HepG2 (cell line): Measurements from ENCODE around the gene SREBF1. TPM values are rescaled to one million over a fixed set of nuclear protein-coding genes. Genes with fewer than 3 reads are reported as not detected.

Source experiments
- ARHGAP35 ChIP-seq: sonication (generic); formaldehyde crosslinking; IDR thresholded peaks from 2 replicates; pipeline ENCODE4 v1.9.0; 2022; ENCODE audit warnings: mild to moderate bottlenecking, inconsistent platforms, moderate library complexity, missing genetic modification reagents, borderline replicate concordance
- GATAD2A ChIP-seq: IDR thresholded peaks from 2 replicates; pipeline ENCODE4 v1.6.1; 2016
- ISX ChIP-seq: sonication (generic); formaldehyde crosslinking; conservative IDR thresholded peaks from 2 replicates; pipeline ENCODE4 v1.5.0; 2020; ENCODE audit warnings: missing genetic modification reagents
- KDM3A ChIP-seq: IDR thresholded peaks from 2 replicates; pipeline ENCODE4 v1.6.1; 2018; ENCODE audit warnings: low read depth, missing compliant biosample characterization
- MTA3 ChIP-seq: sonication (generic); formaldehyde crosslinking; IDR thresholded peaks from 2 replicates; pipeline ENCODE4 v1.4.0; 2020; ENCODE audit warnings: missing genetic modification reagents
- RCOR2 ChIP-seq: IDR thresholded peaks from 2 replicates; pipeline ENCODE4 v1.6.1; 2016; ENCODE audit warnings: missing biosample characterization, missing genetic modification reagents
- RFX3 ChIP-seq: IDR thresholded peaks from 2 replicates; pipeline ENCODE4 v1.6.1; 2016; ENCODE audit warnings: missing biosample characterization, missing genetic modification reagents
- SNAPC5 ChIP-seq: sonication (generic); formaldehyde crosslinking; IDR thresholded peaks from 2 replicates; pipeline ENCODE4 v1.8.1; 2023; ENCODE audit warnings: mild to moderate bottlenecking, missing genetic modification reagents, borderline replicate concordance
- TCF7 ChIP-seq: sonication (generic); IDR thresholded peaks from 2 replicates; pipeline ENCODE4 v1.6.1; 2016; ENCODE audit warnings: antibody characterized with exemption, low read depth
- TEAD2 ChIP-seq: sonication (generic); formaldehyde crosslinking; IDR thresholded peaks from 2 replicates; pipeline ENCODE4 v1.9.0; 2021; ENCODE audit warnings: missing genetic modification reagents
- TRAFD1 ChIP-seq: sonication (generic); formaldehyde crosslinking; IDR thresholded peaks from 2 replicates; pipeline ENCODE4 v1.5.1; 2020; ENCODE audit warnings: missing genetic modification reagents, mild to moderate bottlenecking, borderline replicate concordance
- XRCC5 ChIP-seq: fragments of 200-400 bp; formaldehyde crosslinking; optimal IDR thresholded peaks from 2 replicates; pipeline ENCODE3; 2017; ENCODE audit warnings: mild to moderate bottlenecking, low read length
- ZFP36L1 ChIP-seq: sonication (generic); formaldehyde crosslinking; IDR thresholded peaks from 2 replicates; pipeline ENCODE4 v1.8.0; 2022; ENCODE audit warnings: mild to moderate bottlenecking, missing genetic modification reagents, moderate library complexity
- ZNF256 ChIP-seq: sonication (generic); formaldehyde crosslinking; conservative IDR thresholded peaks from 2 replicates; pipeline ENCODE4 v1.4.0; 2020; ENCODE audit warnings: missing genetic modification reagents
- ZNF280B ChIP-seq: sonication (generic); formaldehyde crosslinking; IDR thresholded peaks from 2 replicates; pipeline ENCODE4 v1.5.0; 2020; ENCODE audit warnings: missing genetic modification reagents, mild to moderate bottlenecking, borderline replicate concordance
- ZNF552 ChIP-seq: sonication (generic); formaldehyde crosslinking; IDR thresholded peaks from 2 replicates; pipeline ENCODE4 v1.9.0; 2022; ENCODE audit warnings: missing genetic modification reagents, mild to moderate bottlenecking, borderline replicate concordance
- ZNF564 ChIP-seq: sonication (generic); formaldehyde crosslinking; IDR thresholded peaks from 2 replicates; pipeline ENCODE4 v1.8.1; 2023; ENCODE audit warnings: mild to moderate bottlenecking, missing genetic modification reagents
- ZNF766 ChIP-seq: sonication (generic); formaldehyde crosslinking; IDR thresholded peaks from 2 replicates; pipeline ENCODE4 v1.5.0; 2020; ENCODE audit warnings: missing genetic modification reagents, borderline replicate concordance
- ZNF777 ChIP-seq: sonication (generic); formaldehyde crosslinking; IDR thresholded peaks from 2 replicates; pipeline ENCODE4 v1.4.0; 2020; ENCODE audit warnings: missing genetic modification reagents
- ZNF841 ChIP-seq: sonication (generic); formaldehyde crosslinking; IDR thresholded peaks from 2 replicates; pipeline ENCODE4 v1.8.1; 2023; ENCODE audit warnings: missing genetic modification reagents, borderline replicate concordance
- ZNF891 ChIP-seq: sonication (generic); formaldehyde crosslinking; IDR thresholded peaks from 2 replicates; pipeline ENCODE4 v1.5.0; 2020; ENCODE audit warnings: mild to moderate bottlenecking, missing genetic modification reagents
- polyA plus RNA-seq, 8 experiments: library from polyadenylated mRNA; depleted of rRNA in 3 of 8; stranded (reverse) in 7 of 8; unstranded in 1 of 8; fragments of >200 nt; fragmentation: Illumina TruSeq in 4 of 8; extraction: Trizol in 4 of 8; gene quantifications; 2 replicates each; pipeline versions ENCODE4 v1.2.1 to v1.2.3, GENCODE V29; 2011 to 2016; ENCODE audit warnings: low read depth in 4 of 8, missing spikeins in 1 of 8, mixed read lengths in 1 of 8; ENCODE audit not compliant: insufficient read depth in 1 of 8
- total RNA-seq, 5 experiments: library from RNA; depleted of rRNA; stranded (reverse); fragments of >200 nt; fragmentation: Illumina TruSeq; extraction: Trizol; gene quantifications; 2 replicates each; pipeline ENCODE4 v1.2.3, GENCODE V29; 2016; ENCODE audit warnings: low read depth in 1 of 5
- TF ChIP-seq, protein P1 (sequence below): IDR thresholded peaks from 2 replicates; pipeline ENCODE4 v1.6.1; 2016; ENCODE audit warnings: missing compliant biosample characterization, missing genetic modification reagents, borderline replicate concordance
- TF ChIP-seq, protein P2 (sequence below): sonication (generic); formaldehyde crosslinking; IDR thresholded peaks from 2 replicates; pipeline ENCODE4 v1.4.0; 2020; ENCODE audit warnings: missing genetic modification reagents
- TF ChIP-seq, protein P3 (sequence below): sonication (generic); formaldehyde crosslinking; IDR thresholded peaks from 2 replicates; pipeline ENCODE4 v1.4.0; 2020; ENCODE audit warnings: missing genetic modification reagents

SREBF1 gene
- total and polyA plus RNA-seq, 2 of the 13 experiments (the other 11 are each of a cell fraction or from before 2014, with no cell fraction given): 34.3 to 38.0 TPM

DNA sequence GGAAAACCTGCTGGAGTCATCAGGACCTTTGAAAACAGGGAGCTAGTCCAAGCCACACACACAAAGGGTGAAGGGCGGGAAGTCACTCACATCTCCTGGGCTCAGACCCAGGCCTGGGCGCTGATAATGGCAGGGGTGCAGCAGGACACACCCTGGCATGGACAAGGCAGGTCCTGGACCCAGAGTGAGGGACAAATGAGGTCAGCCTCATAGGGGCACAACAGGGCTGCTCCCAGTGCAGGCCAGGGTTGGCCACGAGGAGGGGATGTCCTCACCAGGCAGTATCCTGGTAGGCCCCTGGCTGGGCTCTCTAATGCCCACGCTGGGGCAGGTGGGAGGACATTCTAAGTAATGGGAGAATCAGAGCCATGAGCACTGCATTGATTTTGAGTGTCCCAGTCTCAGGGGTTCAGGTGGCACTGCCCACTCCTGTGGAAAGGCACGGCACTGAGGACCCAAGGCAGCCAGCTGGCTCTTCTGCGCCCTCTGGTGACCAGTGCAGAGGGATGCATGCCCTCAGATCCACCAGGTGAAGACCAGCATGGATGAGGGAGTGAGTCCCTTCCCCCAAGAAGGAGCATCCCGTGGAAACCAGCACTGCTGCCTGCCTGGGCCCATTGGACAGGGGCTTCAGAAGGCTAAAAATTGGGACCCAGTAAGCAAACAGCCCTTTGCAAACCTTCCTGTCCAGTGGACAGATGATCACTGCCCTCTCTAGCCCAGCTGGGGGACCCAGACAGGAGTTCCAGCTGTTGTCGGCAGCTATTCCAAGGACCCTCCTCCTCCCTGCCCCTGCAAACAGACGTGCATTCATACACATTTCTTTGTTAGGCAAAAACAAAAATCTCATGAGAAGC lies 23.4 kb upstream of the SREBF1 start (continued):
- TF ChIP-seq SNAPC5 (CRISPR knock-in tag) (no peak), TCF7 (no peak), ZFP36L1 (CRISPR knock-in tag) (no peak), ARHGAP35 (CRISPR knock-in tag) (no peak), ZNF280B (peak; percentile 76; the same call in 1 of the 2 replicates), ZNF256 (CRISPR knock-in tag) (no peak), RCOR2 (CRISPR knock-in tag) (no peak), ZNF552 (CRISPR knock-in tag) (no peak), ISX (CRISPR knock-in tag) (no peak), KDM3A (CRISPR knock-in tag) (no peak), ZNF777 (CRISPR knock-in tag) (no peak), ZNF564 (CRISPR knock-in tag) (no peak), XRCC5 (peak; percentile 83), ZNF841 (CRISPR knock-in tag) (no peak), TRAFD1 (no peak), TEAD2 (CRISPR knock-in tag) (no peak), ZNF891 (CRISPR knock-in tag) (0 out of 2 replicates have a peak, but pooled peaks have one; percentile 52), RFX3 (CRISPR knock-in tag) (no peak), ZNF766 (no peak), MTA3 (CRISPR knock-in tag) (no peak), GATAD2A (peak; percentile 34; the same call in 1 of the 2 replicates)
- TF ChIP-seq, protein P1, sequence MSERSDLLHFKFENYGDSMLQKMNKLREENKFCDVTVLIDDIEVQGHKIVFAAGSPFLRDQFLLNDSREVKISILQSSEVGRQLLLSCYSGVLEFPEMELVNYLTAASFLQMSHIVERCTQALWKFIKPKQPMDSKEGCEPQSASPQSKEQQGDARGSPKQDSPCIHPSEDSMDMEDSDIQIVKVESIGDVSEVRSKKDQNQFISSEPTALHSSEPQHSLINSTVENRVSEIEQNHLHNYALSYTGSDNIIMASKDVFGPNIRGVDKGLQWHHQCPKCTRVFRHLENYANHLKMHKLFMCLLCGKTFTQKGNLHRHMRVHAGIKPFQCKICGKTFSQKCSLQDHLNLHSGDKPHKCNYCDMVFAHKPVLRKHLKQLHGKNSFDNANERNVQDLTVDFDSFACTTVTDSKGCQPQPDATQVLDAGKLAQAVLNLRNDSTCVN (CRISPR knock-in tag): 0 out of 2 replicates have a peak, but pooled peaks have one; percentile 43
- TF ChIP-seq, protein P2, sequence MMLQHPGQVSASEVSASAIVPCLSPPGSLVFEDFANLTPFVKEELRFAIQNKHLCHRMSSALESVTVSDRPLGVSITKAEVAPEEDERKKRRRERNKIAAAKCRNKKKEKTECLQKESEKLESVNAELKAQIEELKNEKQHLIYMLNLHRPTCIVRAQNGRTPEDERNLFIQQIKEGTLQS (CRISPR knock-in tag): no peak
- TF ChIP-seq, protein P3, sequence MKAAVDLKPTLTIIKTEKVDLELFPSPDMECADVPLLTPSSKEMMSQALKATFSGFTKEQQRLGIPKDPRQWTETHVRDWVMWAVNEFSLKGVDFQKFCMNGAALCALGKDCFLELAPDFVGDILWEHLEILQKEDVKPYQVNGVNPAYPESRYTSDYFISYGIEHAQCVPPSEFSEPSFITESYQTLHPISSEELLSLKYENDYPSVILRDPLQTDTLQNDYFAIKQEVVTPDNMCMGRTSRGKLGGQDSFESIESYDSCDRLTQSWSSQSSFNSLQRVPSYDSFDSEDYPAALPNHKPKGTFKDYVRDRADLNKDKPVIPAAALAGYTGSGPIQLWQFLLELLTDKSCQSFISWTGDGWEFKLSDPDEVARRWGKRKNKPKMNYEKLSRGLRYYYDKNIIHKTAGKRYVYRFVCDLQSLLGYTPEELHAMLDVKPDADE (CRISPR knock-in tag): no peak
